Nephron (organoid): ENCODE results near the gene CD1C.

Source experiments
- H3K27ac Mint-ChIP-seq, 3 experiments: 2 replicates each; pipeline ENCODE4 v1.8.0; 2020; ENCODE audit warnings: mixed read lengths in 3 of 3, mild to moderate bottlenecking in 2 of 3, moderate library complexity in 1 of 3
- H3K27me3 Mint-ChIP-seq: 2 replicates; pipeline ENCODE4 v1.8.0; 2021; ENCODE audit warnings: low read depth, mild to moderate bottlenecking, moderate library complexity, mixed read lengths
- H3K36me3 Mint-ChIP-seq: 2 replicates; pipeline ENCODE4 v1.8.0; 2020; ENCODE audit warnings: low read depth, mixed read lengths
- H3K4me1 Mint-ChIP-seq: 2 replicates; pipeline ENCODE4 v1.8.0; 2020; ENCODE audit warnings: mixed read lengths
- H3K4me3 Mint-ChIP-seq, 3 experiments: 2 replicates each; pipeline ENCODE4 v1.8.0; 2020; ENCODE audit warnings: mild to moderate bottlenecking in 3 of 3, mixed read lengths in 3 of 3, moderate library complexity in 2 of 3
- H3K9me3 Mint-ChIP-seq: 2 replicates; pipeline ENCODE4 v1.8.0; 2020; ENCODE audit warnings: mixed read lengths
- TF ChIP-seq, protein P1 (sequence below), 3 experiments: fragments of 200-600 bp; sonication (generic); IDR thresholded peaks; one replicate each; pipeline ENCODE4 v1.5.0; 2021; ENCODE audit warnings: antibody characterized with exemption in 3 of 3; ENCODE audit not compliant: unreplicated experiment in 3 of 3

CD1C gene

GRCh38 chr1:158283965-158284364, 5.8 kb upstream of the CD1C start:
- peaks cover 8% of the 10 kb centered on the region for H3K9me3 Mint-ChIP-seq
- H3K27me3 Mint-ChIP-seq, result no peaks in the 10 kb centered on the region
- H3K4me1 Mint-ChIP-seq, result no peaks in the 10 kb centered on the region
- H3K27ac Mint-ChIP-seq, result no peak overlapping the region
- H3K36me3 Mint-ChIP-seq, result no peaks in the 10 kb centered on the region
- no peak overlapping the region for H3K4me3 Mint-ChIP-seq
- TF ChIP-seq, protein P1, sequence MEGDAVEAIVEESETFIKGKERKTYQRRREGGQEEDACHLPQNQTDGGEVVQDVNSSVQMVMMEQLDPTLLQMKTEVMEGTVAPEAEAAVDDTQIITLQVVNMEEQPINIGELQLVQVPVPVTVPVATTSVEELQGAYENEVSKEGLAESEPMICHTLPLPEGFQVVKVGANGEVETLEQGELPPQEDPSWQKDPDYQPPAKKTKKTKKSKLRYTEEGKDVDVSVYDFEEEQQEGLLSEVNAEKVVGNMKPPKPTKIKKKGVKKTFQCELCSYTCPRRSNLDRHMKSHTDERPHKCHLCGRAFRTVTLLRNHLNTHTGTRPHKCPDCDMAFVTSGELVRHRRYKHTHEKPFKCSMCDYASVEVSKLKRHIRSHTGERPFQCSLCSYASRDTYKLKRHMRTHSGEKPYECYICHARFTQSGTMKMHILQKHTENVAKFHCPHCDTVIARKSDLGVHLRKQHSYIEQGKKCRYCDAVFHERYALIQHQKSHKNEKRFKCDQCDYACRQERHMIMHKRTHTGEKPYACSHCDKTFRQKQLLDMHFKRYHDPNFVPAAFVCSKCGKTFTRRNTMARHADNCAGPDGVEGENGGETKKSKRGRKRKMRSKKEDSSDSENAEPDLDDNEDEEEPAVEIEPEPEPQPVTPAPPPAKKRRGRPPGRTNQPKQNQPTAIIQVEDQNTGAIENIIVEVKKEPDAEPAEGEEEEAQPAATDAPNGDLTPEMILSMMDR (IDR thresholded peaks at IDR 0.05; ENCODE audit: unreplicated experiment in 3 of 3), result no peak

- Mint-ChIP-seq H3K36me3 (no peaks in the 10 kb centered on the region), H3K4me1 (no peaks in the 10 kb centered on the region), H3K4me3 (no peak overlapping the region), H3K27me3 (no peaks in the 10 kb centered on the region), H3K27ac (no peak overlapping the region), H3K9me3 (peaks cover 8% of the 10 kb centered on the region)
- TF ChIP-seq, protein P1 (IDR thresholded peaks at IDR 0.05; ENCODE audit: unreplicated experiment in 3 of 3), result no peak
Measured at GRCh38 chr1:158285756-158286241, 3.9 kb upstream of the CD1C start.

GRCh38 chr1:158286487-158286886, 3.2 kb upstream of the CD1C start:
- H3K27me3 Mint-ChIP-seq, result no peaks in the 10 kb centered on the region
- TF ChIP-seq, protein P1 (IDR thresholded peaks at IDR 0.05; ENCODE audit: unreplicated experiment in 3 of 3), result no peak
- peaks cover 4% of the 10 kb centered on the region for H3K9me3 Mint-ChIP-seq
- no peak overlapping the region for H3K27ac Mint-ChIP-seq
- no peaks in the 10 kb centered on the region for H3K36me3 Mint-ChIP-seq
- no peak overlapping the region for H3K4me3 Mint-ChIP-seq
- H3K4me1 Mint-ChIP-seq, result no peaks in the 10 kb centered on the region

DNA sequence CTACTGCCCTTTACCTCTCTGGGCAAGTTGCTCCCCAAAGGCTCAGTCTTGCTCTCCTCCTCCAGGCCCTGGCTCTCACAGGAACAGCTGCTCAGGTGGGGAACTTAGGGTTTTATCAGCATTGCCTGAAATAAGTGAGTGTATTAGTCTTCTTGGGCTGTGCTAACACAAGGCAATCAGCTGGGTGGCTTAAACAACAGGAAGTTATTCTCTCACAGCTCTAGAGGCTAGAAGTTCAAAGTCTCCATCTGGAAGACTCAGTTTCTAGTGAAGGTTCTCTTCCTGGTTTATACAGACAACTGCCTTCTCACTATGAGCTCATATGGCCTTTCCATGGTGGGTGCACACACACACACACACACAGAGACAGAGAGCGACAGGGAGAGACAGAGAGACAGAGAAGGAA, 2.8 kb upstream of the CD1C start:
- Mint-ChIP-seq H3K9me3 (no peaks in the 10 kb centered on the region), H3K4me3 (no peak overlapping the region), H3K4me1 (no peaks in the 10 kb centered on the region), H3K27ac (no peak overlapping the region), H3K27me3 (no peaks in the 10 kb centered on the region), H3K36me3 (no peaks in the 10 kb centered on the region)
- TF ChIP-seq, protein P1 (IDR thresholded peaks at IDR 0.05; ENCODE audit: unreplicated experiment in 3 of 3), result no peak

- Mint-ChIP-seq H3K4me1 (no peaks in the 10 kb centered on the region), H3K4me3 (no peak overlapping the region), H3K27ac (no peak overlapping the region), H3K27me3 (no peaks in the 10 kb centered on the region), H3K36me3 (no peaks in the 10 kb centered on the region), H3K9me3 (no peaks in the 10 kb centered on the region)
- TF ChIP-seq, protein P1 (IDR thresholded peaks at IDR 0.05; ENCODE audit: unreplicated experiment in 3 of 3), result no peak
Measured at GRCh38 chr1:158290321-158290844, 660 bp downstream of the CD1C start.

DNA sequence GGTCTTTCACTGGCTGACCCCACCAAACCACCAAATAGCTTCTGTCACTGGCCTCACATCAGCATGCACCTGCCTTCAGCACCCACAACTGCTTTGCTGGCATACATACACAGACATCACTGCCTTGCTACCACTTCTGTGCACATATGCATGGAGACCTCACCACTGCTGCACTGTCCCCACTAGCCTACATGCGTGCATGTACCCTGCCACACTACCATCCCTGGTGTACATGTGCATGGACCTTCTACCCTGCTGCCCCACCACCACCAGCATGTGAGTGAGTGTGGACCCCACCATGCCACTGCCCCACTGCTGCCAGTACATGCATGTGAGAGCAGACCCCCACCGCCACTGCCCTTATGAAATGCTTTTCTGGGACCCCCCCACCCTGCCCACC, 6.1 kb downstream of the CD1C start:
- TF ChIP-seq, protein P1 (IDR thresholded peaks at IDR 0.05; ENCODE audit: unreplicated experiment in 3 of 3), result no peak

More for the DNA sequence above, 6.1 kb downstream of the CD1C start:
- H3K4me1 Mint-ChIP-seq, result no peaks in the 10 kb centered on the region
- H3K36me3 Mint-ChIP-seq, result no peaks in the 10 kb centered on the region
- H3K9me3 Mint-ChIP-seq, result peaks cover 15% of the 10 kb centered on the region
- no peak overlapping the region for H3K4me3 Mint-ChIP-seq
- no peaks in the 10 kb centered on the region for H3K27me3 Mint-ChIP-seq
- no peak overlapping the region for H3K27ac Mint-ChIP-seq
